IPS-11a (cell line): ENCODE results near the gene RALGAPA2.

Experiments
- H3K4me3 ChIP-seq: one replicate; pipeline ENCODE4 v1.5.1; 2013; ENCODE audit warnings: low read depth, low read length, control low read depth

Gene RALGAPA2

GRCh38 chr20:20505554-20505953 is 206.9 kb downstream of the RALGAPA2 start:
- H3K4me3 ChIP-seq: no peak overlapping the region

GRCh38 chr20:20503777-20504530 is 208.5 kb downstream of the RALGAPA2 start:
- H3K4me3 ChIP-seq: no peak overlapping the region

DNA sequence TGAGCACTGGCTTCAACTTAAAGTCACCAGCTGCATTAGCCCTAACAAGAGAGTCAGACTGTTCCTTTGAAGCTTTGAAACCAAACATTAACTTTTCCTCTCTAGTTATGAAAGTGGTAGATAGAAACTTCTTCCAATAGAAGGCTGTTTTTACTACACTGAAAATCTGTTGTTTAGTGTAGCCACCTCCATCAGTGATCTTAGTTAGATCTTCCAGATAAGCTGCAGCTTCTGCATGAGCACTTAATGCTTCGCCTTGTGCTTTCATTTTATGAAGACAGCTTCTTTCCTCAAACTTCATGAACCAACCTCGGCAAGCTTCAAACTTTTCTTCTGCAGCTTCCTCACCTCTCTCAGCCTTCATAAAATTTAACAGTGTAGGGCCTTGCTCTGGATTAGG is 211.3 kb downstream of the RALGAPA2 start:
- no peak overlapping the region for H3K4me3 ChIP-seq

GRCh38 chr20:20500312-20500711 is 212.1 kb downstream of the RALGAPA2 start:
- no peak overlapping the region for H3K4me3 ChIP-seq

GRCh38 chr20:20499439-20499838 is 213.0 kb downstream of the RALGAPA2 start:
- no peak overlapping the region for H3K4me3 ChIP-seq

DNA sequence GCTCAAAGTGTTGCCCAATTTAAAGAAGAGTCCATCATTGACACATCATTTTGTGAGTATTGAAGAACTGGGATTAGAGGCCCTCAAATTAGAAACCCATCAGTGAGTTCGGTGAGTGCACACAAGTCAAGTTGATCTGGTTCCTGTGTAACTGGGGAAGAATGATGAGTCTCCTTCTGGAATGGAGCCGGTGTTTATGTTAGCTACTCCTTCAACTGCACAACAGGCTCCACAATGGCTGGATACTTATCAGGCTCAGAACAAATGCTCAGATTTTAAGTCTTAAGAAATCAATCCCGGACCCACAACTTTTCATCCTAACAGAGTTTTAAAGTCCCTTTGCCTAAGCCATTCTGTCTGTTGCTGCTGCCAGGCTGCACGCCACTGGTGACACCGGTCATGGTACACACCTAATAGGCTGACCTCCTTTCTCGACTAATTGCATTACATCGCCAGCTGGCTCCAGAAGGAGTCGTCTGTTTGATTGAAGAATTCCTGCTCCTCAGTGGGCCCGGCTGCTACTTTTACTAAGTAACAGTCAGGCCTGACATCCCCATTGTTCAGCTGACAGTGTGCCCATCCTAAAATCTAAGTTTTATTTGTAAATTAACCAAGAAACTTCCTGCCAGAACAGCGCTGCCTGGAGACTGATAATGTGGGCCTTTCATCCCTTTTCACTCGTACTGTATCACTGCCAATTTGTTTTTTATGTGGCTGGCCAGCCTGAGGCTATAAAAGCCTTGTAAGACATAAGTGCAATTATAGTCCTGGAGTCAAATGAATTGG is 214.2 kb downstream of the RALGAPA2 start:
- no peak overlapping the region for H3K4me3 ChIP-seq

DNA sequence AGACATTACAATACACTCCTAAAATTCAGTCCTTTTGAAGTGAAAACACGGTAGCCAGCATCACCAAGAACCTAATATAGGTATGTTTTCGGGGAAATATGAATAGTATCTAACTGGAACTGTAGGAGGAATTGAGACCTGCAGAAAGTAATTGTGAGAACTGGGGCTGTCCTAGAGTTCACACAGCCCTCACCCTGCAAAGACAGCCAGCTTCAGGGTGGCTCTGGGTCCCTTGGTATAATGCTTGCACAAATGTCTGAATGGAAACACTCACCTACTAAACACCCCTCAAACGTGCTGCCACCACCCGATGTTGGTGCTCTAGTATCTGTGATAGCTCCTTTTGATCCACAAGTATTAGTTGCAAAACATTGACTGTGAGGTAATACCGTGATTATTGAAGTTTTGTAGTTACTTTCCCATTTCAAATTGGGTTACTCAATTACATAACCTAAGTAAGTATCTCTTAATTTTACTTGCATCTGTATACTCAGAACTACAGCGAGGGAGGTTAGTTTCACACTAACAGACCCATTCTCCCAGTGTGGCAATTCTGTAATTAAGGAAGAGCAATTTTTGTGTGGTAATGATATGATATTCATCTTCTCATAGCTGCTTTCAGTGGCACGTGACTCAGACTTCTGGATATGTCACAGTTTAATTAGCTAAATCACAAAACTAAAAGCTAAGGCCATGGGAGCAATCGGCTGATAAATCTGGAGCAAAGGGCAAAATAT is 215.0 kb downstream of the RALGAPA2 start:
- no peak overlapping the region for H3K4me3 ChIP-seq

DNA sequence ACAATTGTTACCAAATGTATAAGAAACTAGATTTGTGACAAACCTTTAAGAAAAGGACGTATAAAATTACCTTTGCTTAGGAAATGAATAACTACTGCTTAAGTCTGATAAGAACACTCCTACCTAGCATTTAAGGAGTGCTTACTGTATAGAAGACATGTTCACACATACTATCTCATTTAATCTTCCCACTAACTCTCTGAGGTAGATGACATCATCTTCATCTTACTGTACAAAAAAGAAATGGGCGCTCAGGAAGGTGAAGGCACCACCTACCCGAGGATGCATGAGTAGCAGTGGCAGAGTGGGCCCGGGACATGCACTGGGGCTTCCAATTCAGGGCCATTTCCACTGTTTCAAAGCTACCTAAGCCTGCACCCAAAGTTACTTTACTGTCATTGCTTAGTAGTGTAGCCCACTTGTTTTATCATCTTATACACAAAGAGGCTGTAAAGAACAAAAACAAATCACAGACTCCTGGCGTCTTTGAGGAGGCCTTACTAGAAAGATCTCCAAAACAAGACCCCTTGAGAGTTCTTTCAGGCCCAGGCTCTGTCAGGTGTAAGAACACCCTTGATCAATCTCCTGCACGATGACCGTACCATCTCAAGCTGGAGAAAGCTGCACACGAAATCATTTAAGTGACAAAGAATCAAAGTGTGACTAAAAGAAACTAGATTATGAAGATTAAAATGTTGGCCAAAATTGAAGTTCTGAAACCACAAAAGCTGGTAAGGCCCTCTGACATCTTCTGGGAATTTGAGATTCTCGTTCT is 216.5 kb downstream of the RALGAPA2 start:
- H3K4me3 ChIP-seq: no peak overlapping the region

DNA sequence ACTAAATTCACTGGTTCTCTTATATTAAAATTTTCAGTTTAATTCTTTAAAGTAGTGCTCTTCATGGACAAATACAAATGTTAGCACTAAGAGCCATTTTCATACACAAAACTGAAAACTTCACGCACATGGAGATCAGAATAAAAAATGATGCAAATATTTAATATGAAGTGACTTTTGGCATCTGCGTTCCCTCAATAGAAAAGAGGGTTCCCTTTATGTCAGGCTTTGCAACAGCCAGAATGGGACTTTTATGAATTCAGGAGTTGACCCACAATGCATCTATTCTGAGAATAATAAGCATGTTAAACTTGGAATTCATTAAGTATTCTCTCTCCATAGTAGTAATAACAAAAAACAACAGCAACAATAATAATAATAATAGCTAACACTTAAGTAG is 218.7 kb downstream of the RALGAPA2 start:
- H3K4me3 ChIP-seq: no peak overlapping the region

- no peak overlapping the region for H3K4me3 ChIP-seq
Measured at GRCh38 chr20:20492521-20493332, 219.7 kb downstream of the RALGAPA2 start.

- no peak overlapping the region for H3K4me3 ChIP-seq
Measured at GRCh38 chr20:20491784-20492264, 220.6 kb downstream of the RALGAPA2 start.

DNA sequence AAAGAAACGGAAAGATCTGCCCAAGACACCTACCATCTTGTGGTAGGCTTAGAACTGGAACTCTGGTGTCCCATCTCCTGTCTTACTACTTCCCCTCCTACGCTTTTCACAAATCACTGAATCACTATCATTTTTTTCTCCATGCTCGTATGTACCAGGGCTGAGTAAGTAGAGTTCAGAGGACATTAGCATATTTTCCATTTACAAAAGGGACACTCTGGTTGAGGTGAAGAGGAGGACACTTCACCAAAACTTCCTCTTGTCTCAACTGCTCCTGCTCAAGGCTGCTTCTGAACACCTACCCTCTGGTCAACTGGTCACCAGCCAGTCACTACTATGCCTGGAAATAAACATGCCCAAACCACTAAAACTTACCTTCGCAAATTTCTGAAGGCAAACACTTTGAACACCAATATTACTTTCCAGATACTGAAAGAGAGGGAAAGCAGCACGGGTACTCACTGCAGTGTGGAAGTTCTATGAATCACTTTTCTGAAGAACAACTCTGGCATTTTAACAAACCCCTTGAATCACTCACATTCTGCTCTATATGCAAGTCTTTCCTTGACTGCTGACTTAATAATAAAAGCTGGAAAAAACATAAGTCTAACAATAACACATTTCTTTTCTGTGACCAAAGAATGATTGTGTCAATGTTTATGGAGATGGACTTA is 221.2 kb downstream of the RALGAPA2 start:
- no peak overlapping the region for H3K4me3 ChIP-seq

DNA sequence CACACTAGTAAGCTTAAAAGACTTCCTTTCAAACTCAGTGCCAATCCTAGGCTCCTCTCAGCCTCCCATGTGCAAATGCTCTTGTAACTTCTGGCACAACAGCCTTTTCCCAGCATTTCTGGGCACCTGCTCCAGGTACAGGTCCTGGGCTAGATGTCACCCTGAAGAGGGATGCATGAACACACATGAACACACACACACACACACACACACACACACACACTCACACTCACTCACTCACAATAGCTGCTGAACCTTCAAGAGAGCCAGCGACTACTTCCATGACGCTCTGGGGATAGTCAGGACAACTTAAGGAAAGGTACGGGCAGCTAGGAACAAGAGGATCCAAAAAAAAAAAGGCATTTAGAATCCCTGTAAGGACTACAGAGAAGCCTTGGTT is 221.8 kb downstream of the RALGAPA2 start:
- H3K4me3 ChIP-seq: no peak overlapping the region

GRCh38 chr20:20489648-20490341 is 222.6 kb downstream of the RALGAPA2 start:
- no peak overlapping the region for H3K4me3 ChIP-seq

DNA sequence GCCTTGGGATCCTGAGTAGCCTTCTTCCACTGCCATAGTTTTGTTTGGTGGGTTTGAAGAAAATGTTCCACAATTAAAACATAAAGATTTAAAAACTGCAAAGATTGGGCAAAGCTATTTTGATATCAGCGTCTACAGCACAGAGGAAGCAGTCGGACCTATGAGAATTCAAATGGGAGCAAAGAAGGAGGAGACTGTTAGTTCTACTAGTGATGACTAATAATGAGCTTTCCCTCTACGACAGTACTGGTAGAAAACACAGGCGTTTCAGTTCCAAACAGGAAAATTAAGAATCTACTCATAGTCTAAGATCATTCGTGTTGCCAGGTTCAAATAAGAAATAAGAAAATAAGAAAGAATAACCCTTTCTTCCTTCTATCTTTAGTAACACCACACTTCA is 223.4 kb downstream of the RALGAPA2 start:
- no peak overlapping the region for H3K4me3 ChIP-seq

GRCh38 chr20:20488388-20488787 is 224.1 kb downstream of the RALGAPA2 start:
- H3K4me3 ChIP-seq: no peak overlapping the region

DNA sequence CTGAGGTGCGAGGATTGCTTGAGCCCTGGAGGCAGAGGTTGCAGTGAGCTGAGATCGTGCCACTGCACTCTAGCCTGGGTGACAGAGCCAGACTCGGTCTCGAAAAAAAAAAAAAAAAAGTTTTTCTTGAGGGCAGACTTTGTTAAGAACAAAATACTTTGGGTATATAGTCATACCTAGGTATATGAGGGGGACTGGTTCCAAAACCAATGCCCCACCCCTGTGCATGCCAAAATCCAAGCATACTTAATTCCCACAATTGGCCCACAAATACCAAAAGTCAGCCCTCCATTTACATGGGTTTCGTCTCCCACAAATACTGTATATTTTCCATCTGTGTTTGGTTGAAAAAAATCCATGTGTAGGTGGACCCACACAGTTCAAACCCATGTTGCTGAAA is 224.6 kb downstream of the RALGAPA2 start:
- H3K4me3 ChIP-seq: no peak overlapping the region

- no peak overlapping the region for H3K4me3 ChIP-seq
Measured at GRCh38 chr20:20483328-20483727, 229.1 kb downstream of the RALGAPA2 start.

DNA sequence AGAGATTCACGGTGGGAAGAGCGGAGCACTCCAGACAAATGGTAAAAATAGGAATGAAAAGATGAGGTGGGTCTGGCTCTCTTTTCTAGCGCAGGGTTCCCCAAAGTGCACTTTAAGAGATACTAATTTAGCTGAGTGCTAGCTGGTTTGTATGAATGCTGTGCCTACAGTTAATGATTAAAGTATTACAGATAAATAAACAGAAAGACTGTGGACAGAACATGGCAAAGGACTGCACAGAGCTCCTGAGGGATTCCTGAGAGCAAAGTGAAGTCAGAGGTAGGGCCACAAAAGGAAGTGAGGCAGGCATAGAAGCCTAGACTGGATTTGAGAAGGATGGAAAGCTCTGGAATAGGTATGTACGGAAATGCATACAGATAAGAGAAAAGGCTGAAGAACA is 230.0 kb downstream of the RALGAPA2 start:
- no peak overlapping the region for H3K4me3 ChIP-seq
